Lower leg skin (tissue), 4 donors: ENCODE data around the gene RBM44. TPM values are rescaled to one million over a fixed set of nuclear protein-coding genes. Genes with fewer than 3 reads are reported as not detected.

ENCODE experiments used
- DNase-seq, 2 donors: peaks; one replicate each; pipeline ENCODE4 v3.0.0-alpha.2; 2019; ENCODE audit warnings: low spot score in 2 of 2
- H3K4me3 ChIP-seq: fragments of 200-600 bp; sonication (generic); 2 replicates; pipeline ENCODE4 v1.5.1; 2017; ENCODE audit warnings: mild to moderate bottlenecking, low read depth; ENCODE audit not compliant: poor library complexity, severe bottlenecking
- CTCF ChIP-seq, 3 donors: fragments of 450-650 bp; IDR thresholded peaks; one replicate each; pipeline ENCODE4 v1.5.1; 2016; ENCODE audit warnings: antibody characterized with exemption in 3 of 3, mild to moderate bottlenecking in 3 of 3, moderate library complexity in 2 of 3
- POLR2A ChIP-seq, 2 donors: fragments of 450-650 bp; IDR thresholded peaks; one replicate each; pipeline ENCODE4 v1.6.1; 2016 to 2017; ENCODE audit warnings: antibody characterized with exemption in 2 of 2, mild to moderate bottlenecking in 1 of 2, moderate library complexity in 1 of 2
- WGBS, 2 donors: methylation state at CpG; one replicate each; pipeline ENCODE4 v1.1.5; 2018; 5-methylcytosine and 5-hydroxymethylcytosine counted together
- intact Hi-C: fragments of 100-400 bp; cut with DNase I; formaldehyde crosslinking; loops from one replicate; pipeline ENCODE4 v1.15.0; 2023; ENCODE audit warnings: low total_unique reads
- total RNA-seq, 4 donors: library from RNA; depleted of rRNA; stranded (reverse); fragments of >200 nt; gene quantifications; one replicate each; pipeline ENCODE4 v1.1.0, GENCODE V29; 2016

The RBM44 gene
- total RNA-seq, 4 donors from 2014 or later: 0.12 to 0.38 (median 0.23) TPM

- WGBS, 2 donors: 84 to 96% methylated on average over 23 of the region's 23 CpGs
- intact Hi-C loops: loop anchor here (10.0 kb wide), 1 partner anchor 374 kb away; the partner anchor contains the start of gene HES6
- peak in 1 of 2 donors; percentile 79 for DNase-seq
- no peak for TF ChIP-seq POLR2A (IDR thresholded peaks at IDR 0.05)
- no peak for TF ChIP-seq CTCF (IDR thresholded peaks at IDR 0.05)
- no peak overlapping the region for H3K4me3 ChIP-seq
Measured at GRCh38 chr2:237870754-237871651, 72.4 kb downstream of the RBM44 start.

DNA sequence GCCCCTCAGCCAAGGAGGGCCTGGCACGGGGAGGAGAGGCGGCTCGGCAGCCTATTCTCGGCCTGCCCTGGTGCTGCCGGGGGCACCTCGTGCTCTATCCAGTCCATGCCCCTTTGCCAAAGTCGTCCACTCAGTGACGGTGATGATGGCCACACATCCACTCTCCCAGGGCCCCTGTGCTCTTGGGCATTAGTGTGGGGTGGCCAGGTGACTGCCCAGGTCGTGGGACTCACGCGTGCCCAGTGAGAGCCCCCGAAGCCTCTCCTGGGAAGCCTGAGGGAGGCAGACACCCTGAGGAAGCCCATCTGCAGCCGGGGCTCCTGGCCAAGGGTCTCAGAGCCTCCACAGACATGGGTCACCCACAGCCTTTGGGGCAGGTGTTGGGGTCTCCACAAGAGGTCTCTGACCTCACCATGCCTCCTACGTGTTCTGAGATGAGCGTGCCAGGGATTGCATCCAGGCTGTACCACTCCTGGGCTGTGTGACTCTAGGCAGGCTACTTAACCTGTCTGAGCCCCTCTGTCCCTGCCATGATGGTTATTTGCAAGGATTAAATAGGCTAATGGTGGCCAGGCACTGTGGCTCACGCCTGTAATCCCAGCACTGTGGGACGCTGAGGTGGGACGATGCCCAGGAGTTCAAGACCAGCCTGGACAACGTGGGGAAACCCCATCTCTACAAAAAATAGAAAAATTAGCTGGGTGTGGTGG is 73.8 kb downstream of the RBM44 start:
- intact Hi-C loops: loop anchor here (10.0 kb wide), 1 partner anchor 372 kb away; the partner anchor contains the start of gene HES6
- no peak overlapping the region for H3K4me3 ChIP-seq
- TF ChIP-seq POLR2A (IDR thresholded peaks at IDR 0.05) (no peak), CTCF (IDR thresholded peaks at IDR 0.05) (no peak)
- 86% methylated on average over 12 to 15 of the region's 19 CpGs for whole genome bisulfite sequencing, 2 donors
- DNase-seq: peak in 1 of 2 donors; percentile 68

DNA sequence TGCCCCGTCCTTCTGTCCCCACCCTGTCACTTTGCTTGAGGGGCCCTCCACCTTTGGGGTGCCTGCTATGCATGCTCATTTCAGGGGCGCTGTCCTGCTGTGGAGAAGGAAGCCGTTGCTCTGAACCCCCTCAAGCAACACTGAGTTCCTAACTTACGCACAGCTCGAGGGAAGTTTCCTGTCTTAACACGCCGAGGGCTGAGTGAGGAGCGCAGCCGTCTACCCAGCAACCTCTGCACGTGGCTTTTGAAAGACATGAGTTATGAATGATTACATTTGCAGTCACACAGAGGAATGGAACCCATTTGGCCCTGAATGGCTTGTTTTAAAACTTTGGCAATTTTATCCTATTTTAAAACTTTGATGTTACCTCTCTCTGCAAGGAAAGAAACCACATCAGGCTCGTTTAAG is 74.8 kb downstream of the RBM44 start:
- no peak overlapping the region for H3K4me3 ChIP-seq
- TF ChIP-seq CTCF (IDR thresholded peaks at IDR 0.05) (no peak), POLR2A (IDR thresholded peaks at IDR 0.05) (no peak)
- 21 to 41% methylated on average over 8 to 11 of the region's 11 CpGs for WGBS, 2 donors
- DNase-seq: peak in 1 of 2 donors; percentile 73
- intact Hi-C loops: loop anchor here (10.0 kb wide), 1 partner anchor 371 kb away; the partner anchor contains the start of gene HES6

DNA sequence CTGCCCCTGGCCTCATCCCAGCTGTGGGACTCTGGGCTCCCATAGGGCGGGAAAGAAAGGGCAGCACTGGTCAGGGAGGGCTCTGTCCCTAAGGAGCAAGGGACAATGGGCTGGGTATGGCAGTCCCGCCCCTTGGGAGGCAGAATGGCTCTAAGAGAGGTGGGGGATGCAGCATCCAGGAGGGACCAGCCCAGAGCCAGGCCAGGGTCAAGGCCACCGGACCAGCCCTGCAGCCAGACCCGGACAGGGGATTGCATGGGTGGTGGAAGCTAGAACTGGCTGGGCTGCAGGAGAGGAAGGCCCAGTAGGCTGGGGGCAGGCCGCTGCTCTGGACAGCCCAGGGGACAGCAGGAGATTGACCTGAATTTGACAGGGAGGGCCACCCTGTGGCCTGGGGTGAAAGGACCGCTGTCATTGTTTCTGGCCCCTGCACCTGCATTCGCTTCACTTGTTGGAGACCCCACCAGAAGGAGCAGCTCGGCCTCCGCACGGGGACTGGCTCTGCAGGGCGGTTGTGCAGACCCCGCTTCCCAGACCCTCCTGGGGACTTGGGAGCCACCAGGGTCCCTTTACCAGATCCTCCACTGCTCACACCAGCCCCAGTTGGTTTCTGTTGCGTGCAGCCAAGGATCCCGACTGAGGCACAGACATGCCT is 75.4 kb downstream of the RBM44 start:
- intact Hi-C loops: loop anchor here (10.0 kb wide), 1 partner anchor 371 kb away; the partner anchor contains the start of gene HES6
- no peak for TF ChIP-seq POLR2A (IDR thresholded peaks at IDR 0.05)
- no peak overlapping the region for H3K4me3 ChIP-seq
- peak in 1 of 2 donors; percentile 82 for DNase-seq
- 83 to 86% methylated on average over 10 to 14 of the region's 14 CpGs for WGBS, 2 donors

DNA sequence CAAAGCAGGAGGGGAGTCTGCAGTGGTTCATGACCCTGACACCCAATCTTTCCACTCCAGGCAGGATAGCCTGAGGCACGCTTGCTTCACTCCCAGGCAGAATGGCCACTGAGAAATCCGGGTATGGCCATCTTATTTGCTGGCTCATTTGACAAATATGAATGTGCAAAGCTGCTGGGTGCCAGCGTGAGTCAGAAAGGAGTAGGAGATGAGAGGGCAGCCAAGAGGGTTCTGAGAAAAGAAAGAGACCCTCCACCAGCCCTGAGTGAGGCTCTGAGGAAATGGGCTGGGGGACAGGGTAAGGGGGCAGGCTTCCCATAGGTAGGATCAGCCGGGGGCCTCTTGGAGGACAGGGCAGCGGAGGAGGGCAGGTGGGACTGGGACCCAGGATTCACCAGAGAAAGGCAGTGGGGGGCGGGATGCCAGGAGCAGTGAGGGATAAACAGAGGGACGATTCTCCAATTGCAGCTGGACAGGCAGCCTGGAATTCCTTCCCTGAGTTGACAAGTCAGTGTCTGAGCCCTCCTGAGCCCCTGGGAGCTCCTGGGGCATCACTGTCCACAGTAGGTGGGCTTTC is 76.1 kb downstream of the RBM44 start:
- H3K4me3 ChIP-seq: no peak overlapping the region
- 67 to 80% methylated on average over 7 of the region's 7 CpGs for WGBS, 2 donors
- intact Hi-C loops: loop anchor here (10.0 kb wide), 1 partner anchor 370 kb away; the partner anchor contains the start of gene HES6
- peak in 1 of 2 donors; percentile 64 for DNase-seq
- TF ChIP-seq POLR2A (IDR thresholded peaks at IDR 0.05): no peak
- TF ChIP-seq CTCF (IDR thresholded peaks at IDR 0.05): no peak
